Lung (tissue), 16 donors: ENCODE results near the gene RAB27A. TPM values are rescaled to one million over a fixed set of nuclear protein-coding genes. Genes with fewer than 3 reads are reported as not detected.

Experiments used
- ATAC-seq: fragments of 200-7000 bp; cut with Tn5 transposase; one replicate; pipeline ENCODE4 v1.9.1; 2020; ENCODE audit warnings: moderate number of reproducible peaks; ENCODE audit not compliant: insufficient read depth, low FRiP score
- DNase-seq, 3 donors: peaks; one replicate each; pipeline ENCODE4 v3.0.0-alpha.2; 2013 to 2017
- H3K27ac ChIP-seq, 2 donors: one replicate each; pipeline ENCODE4 v1.5.1; 2013; ENCODE audit warnings: mild to moderate bottlenecking in 2 of 2, moderate library complexity in 2 of 2, control low read depth in 1 of 2, inconsistent platforms in 1 of 2, low read depth in 1 of 2, low read length in 1 of 2
- H3K27me3 ChIP-seq, 3 donors: one replicate each; pipeline ENCODE4 v1.5.1; 2013; ENCODE audit warnings: low read length in 2 of 3; ENCODE audit not compliant: control insufficient read depth in 3 of 3, insufficient read depth in 3 of 3
- H3K36me3 ChIP-seq, 4 donors: one replicate each; pipeline ENCODE4 v1.5.1; 2013; ENCODE audit warnings: low read length in 4 of 4, mild to moderate bottlenecking in 1 of 4, moderate library complexity in 1 of 4; ENCODE audit not compliant: control insufficient read depth in 4 of 4, insufficient read depth in 4 of 4
- H3K4me1 ChIP-seq, 5 donors: one replicate each; pipeline ENCODE4 v1.5.1; 2013; ENCODE audit warnings: low read length in 5 of 5, mild to moderate bottlenecking in 2 of 5, moderate library complexity in 1 of 5; ENCODE audit not compliant: control insufficient read depth in 5 of 5, insufficient read depth in 5 of 5
- H3K4me3 ChIP-seq: one replicate; pipeline ENCODE4 v1.5.1; 2013; ENCODE audit warnings: mild to moderate bottlenecking, control low read depth, moderate library complexity
- H3K9ac ChIP-seq, 2 donors: one replicate each; pipeline ENCODE4 v1.5.1; 2013; ENCODE audit warnings: low read length in 2 of 2, control low read depth in 1 of 2; ENCODE audit not compliant: insufficient read depth in 1 of 2
- H3K9me3 ChIP-seq, 4 donors: one replicate each; pipeline ENCODE4 v1.5.1; 2013; ENCODE audit warnings: low read length in 3 of 4, mild to moderate bottlenecking in 1 of 4, moderate library complexity in 1 of 4; ENCODE audit not compliant: control insufficient read depth in 4 of 4, insufficient read depth in 3 of 4
- WGBS, 2 donors: extraction: QIAGEN DNeasy Blood & Tissue Kit; methylation state at CpG; one replicate each; pipeline ENCODE4 v1.1.7; 2013; 5-methylcytosine and 5-hydroxymethylcytosine counted together
- long read RNA-seq, 5 donors: transcript quantifications; one replicate each; lab custom pipeline, GENCODE V29; 2026
- polyA plus RNA-seq, 2 donors: library from polyadenylated mRNA; stranded (reverse); fragments of 200-250 nt; gene quantifications; one replicate each; pipeline ENCODE4 v1.2.1, GENCODE V29; 2013
- total RNA-seq, 2 donors: library from RNA; depleted of rRNA in 1 of 2; stranded (reverse); fragments of >200 nt in 1 of 2; gene quantifications; one replicate each; pipeline ENCODE4 v1.2.1, GENCODE V29; 2014 to 2021
- TF ChIP-seq, protein P1 (sequence below): IDR thresholded peaks from 2 replicates; pipeline ENCODE4 v1.5.1; 2012; ENCODE audit warnings: mild to moderate bottlenecking; ENCODE audit errors: control extremely low read depth, extremely low read depth
- donor health status: control.
- donor health status: control.
- donor health status: Bipolar disorder and iron deficiency.
- donor health status: healthy.
- donor health status: DM: yes; HTN: yes; CAD: no.

The RAB27A gene
- total RNA-seq (10 to 100 TPM; 55.1 to 71.7 TPM), polyA plus RNA-seq (10 to 100 TPM; 24.4 to 77.1 TPM)
- long read RNA-seq, donor 1, transcript RAB27A-201 (7 exons, 3,446 nt): major isoform, 9 of 10 reads
- long read RNA-seq, donor 1, partial matches to known transcripts: 0 of 10 reads
- long read RNA-seq, donor 1, other reads (novel, unspliced or antisense): 0 of 10 reads
- long read RNA-seq, donor 2, partial matches to known transcripts: 0 of 2 reads
- long read RNA-seq, donor 2, other reads (novel, unspliced or antisense): 0 of 2 reads
- long read RNA-seq, donor 3, partial matches to known transcripts: 0 of 4 reads
- long read RNA-seq, donor 3, other reads (novel, unspliced or antisense): 0 of 4 reads
- long read RNA-seq, donor 4, partial matches to known transcripts: 0 of 3 reads
- long read RNA-seq, donor 4, other reads (novel, unspliced or antisense): 0 of 3 reads
- long read RNA-seq, donor 5, partial matches to known transcripts: 15 of 17 reads
- long read RNA-seq, donor 5, other reads (novel, unspliced or antisense): 0 of 17 reads

DNA sequence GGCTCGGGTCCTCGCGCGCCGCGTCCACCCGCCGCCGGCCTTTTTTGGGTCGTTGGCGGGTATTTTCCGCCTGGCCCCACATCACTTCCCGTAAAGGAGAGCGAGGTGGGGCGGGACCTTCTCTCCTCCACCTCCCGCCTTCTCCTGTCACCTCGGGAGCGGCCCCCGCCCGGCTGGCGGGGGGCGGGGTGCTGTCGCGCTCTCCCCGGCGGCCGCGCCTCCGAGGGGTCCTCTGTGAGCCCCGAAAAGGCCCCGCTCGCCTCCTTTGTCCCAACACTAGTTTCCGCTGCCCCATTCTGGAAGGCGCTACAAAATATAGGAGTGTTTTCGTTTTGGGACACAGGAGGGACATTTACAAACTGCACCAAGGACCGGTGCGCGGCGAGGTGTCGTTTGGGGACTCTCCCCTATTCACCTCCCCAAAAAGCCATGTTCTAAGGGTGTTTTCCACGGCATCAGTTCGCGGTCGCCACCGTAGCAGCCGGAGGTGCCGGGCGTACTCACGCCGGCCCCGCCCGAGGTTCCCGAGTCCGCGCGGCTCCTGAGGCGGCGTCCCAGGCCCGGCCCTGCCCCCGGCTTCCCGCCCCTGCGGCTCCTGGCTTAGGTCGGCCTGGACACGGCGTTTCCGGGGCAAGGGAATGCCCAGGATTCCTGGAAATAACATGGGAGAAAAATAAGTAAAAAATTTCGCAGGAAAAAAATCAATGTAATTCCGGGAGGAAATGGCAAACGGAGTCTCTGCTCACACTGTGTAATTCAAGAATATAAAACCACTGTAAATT lies at the start of gene RAB27A:
RAB27A (minus strand) TSS at position 68 of the 782 bp plus-strand sequence. CDS start 54,879 bp downstream, outside the sequence.
- DNase-seq (peak; percentile 66 to 90 (median 78)), ATAC-seq (peak; percentile 91)
- H3K4me1 ChIP-seq: peaks cover 0 to 12% (median 3%) of the 10 kb centered on the region in 5 donors
- no peaks in the 10 kb centered on the region for H3K27me3 ChIP-seq
- peak within 1 kb of the TSS; percentile 89 to 95 for H3K9ac ChIP-seq
- no peaks in the 10 kb centered on the region for H3K36me3 ChIP-seq
- peak within 1 kb of the TSS; percentile 90 for H3K4me3 ChIP-seq
- H3K9me3 ChIP-seq: no peaks in the 10 kb centered on the region
- 0% methylated on average over 60 to 69 of the region's 69 CpGs for whole genome bisulfite sequencing, 2 donors
- TF ChIP-seq, protein P1, sequence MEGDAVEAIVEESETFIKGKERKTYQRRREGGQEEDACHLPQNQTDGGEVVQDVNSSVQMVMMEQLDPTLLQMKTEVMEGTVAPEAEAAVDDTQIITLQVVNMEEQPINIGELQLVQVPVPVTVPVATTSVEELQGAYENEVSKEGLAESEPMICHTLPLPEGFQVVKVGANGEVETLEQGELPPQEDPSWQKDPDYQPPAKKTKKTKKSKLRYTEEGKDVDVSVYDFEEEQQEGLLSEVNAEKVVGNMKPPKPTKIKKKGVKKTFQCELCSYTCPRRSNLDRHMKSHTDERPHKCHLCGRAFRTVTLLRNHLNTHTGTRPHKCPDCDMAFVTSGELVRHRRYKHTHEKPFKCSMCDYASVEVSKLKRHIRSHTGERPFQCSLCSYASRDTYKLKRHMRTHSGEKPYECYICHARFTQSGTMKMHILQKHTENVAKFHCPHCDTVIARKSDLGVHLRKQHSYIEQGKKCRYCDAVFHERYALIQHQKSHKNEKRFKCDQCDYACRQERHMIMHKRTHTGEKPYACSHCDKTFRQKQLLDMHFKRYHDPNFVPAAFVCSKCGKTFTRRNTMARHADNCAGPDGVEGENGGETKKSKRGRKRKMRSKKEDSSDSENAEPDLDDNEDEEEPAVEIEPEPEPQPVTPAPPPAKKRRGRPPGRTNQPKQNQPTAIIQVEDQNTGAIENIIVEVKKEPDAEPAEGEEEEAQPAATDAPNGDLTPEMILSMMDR: no peak
- H3K27ac ChIP-seq: peak within 1 kb of the TSS; percentile 38 to 97

GRCh38 chr15:55337160-55337559 lies 47.5 kb upstream of the RAB27A start:
- no peak for ATAC-seq
- Histone ChIP-seq H3K4me3 (no peak overlapping the region), H3K36me3 (peaks cover 5 to 16% (median 9%) of the 10 kb centered on the region in 4 donors), H3K4me1 (no peaks in the 10 kb centered on the region), H3K9me3 (no peaks in the 10 kb centered on the region), H3K27me3 (no peaks in the 10 kb centered on the region), H3K9ac (no peak overlapping the region), H3K27ac (no peak overlapping the region)
- TF ChIP-seq, protein P1: no peak
- 88 to 89% methylated on average over 1 of the region's 1 CpG for WGBS, 2 donors
- no peak for DNase-seq

DNA sequence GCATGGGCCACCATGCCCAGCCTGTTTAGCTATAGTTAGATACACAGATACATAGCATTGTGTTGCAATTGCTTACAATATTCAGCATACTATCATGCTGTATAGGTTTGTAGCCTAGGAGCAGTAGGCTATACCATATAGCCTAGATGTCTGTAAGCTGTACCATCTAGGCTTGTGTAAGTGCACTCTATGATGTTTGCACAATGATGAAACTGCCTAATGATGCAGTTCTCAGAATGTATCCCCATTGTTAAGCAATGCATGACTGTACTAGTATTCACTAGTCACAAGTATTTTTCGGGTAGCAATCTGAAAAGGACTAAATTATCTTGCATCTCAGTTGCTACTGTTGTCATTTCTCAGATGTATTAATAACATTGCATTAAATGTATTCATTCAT lies 45.4 kb upstream of the RAB27A start:
- Histone ChIP-seq H3K36me3 (peaks cover 9 to 17% (median 12%) of the 10 kb centered on the region in 4 donors), H3K27me3 (no peaks in the 10 kb centered on the region), H3K9me3 (no peaks in the 10 kb centered on the region), H3K27ac (no peak overlapping the region), H3K4me1 (no peaks in the 10 kb centered on the region), H3K4me3 (no peak overlapping the region), H3K9ac (no peak overlapping the region)
- TF ChIP-seq, protein P1: no peak
- ATAC-seq: no peak
- no peak for DNase-seq
- WGBS, 2 donors: 78 to 95% methylated on average over 1 of the region's 1 CpG
